Stimulated activated CD4-positive, alpha-beta T cell treated with anti-CD3 and anti-CD28 coated beads, TNF-alpha, amount 100 ng/mL, for 48 hours (primary cell): Measurements from ENCODE around the gene RITA1.
"Not testable (repeated sequence)": the region's sequence is repeated elsewhere in the genome, so short reads cannot be mapped to it uniquely, and the experiment has no call there.

Experiments
- DNase-seq, 3 donors: peaks; one replicate each; pipeline ENCODE4 v3.0.0-alpha.2; 2020; ENCODE audit warnings: low read depth in 3 of 3

Gene RITA1, protein sequence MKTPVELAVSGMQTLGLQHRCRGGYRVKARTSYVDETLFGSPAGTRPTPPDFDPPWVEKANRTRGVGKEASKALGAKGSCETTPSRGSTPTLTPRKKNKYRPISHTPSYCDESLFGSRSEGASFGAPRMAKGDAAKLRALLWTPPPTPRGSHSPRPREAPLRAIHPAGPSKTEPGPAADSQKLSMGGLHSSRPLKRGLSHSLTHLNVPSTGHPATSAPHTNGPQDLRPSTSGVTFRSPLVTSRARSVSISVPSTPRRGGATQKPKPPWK

GRCh38 chr12:113185180-113186032 lies at the start of gene RITA1, which contains the start of gene DDX54:
RITA1 (plus strand) TSS chr12:113185721; CDS start chr12:113186747, 1,026 bp downstream.
DDX54 (minus strand) TSS chr12:113185478; CDS start chr12:113185451, 27 bp downstream.
- peak; percentile 62 to 74 (median 67) for DNase-seq

- peak; percentile 36 to 76 (median 66) for DNase-seq
Measured at GRCh38 chr12:113136128-113136989, 49.2 kb upstream of the RITA1 start.

- no peak for DNase-seq
Measured at GRCh38 chr12:113136990-113137511, 48.5 kb upstream of the RITA1 start.

DNA sequence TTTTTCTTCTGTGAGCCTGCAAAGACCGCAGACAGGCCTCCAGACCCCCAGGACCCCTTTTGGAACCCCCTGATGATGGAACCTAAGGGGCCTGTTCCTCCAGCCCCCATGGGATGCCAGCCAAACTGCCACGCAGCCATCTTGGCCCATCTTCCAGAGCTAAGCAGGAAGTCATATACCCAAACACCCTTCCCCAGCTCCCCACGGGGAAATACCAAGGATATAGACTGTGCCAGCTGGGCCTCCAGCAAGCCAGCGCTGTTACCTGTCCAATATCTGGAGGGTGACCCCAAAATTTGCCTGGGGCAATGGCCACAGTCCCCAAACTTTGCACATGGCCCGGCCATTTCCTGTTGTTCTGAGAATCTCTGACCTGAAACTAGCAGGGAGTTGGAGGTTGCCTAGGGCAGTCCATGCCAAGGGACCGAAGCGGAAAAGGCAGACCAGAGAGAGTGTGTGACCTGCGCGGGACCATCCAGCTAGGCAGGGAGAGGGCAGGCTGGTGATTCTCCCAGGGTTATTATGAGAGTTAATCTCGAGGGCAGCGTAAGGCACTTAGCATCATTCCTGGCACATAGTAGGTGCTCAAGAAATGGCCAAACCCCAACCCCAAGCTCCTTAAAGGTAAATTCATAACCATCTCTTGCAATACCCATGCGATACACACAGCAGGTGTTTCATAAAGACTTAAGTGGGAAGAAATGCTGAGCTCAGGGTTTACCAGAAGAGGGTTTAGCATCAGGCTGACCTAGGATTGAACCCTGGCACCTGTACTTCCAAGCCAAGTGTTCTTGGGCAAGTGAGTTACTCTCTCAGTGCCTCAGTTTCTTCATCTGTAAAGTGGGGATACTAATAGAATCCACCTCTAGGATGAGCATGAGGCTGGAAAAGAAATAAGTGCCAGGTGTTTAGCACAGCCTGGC lies 47.4 kb upstream of the RITA1 start:
- no peak for DNase-seq

- DNase-seq, result no peak
Measured at GRCh38 chr12:113138826-113139225, 46.7 kb upstream of the RITA1 start.

DNA sequence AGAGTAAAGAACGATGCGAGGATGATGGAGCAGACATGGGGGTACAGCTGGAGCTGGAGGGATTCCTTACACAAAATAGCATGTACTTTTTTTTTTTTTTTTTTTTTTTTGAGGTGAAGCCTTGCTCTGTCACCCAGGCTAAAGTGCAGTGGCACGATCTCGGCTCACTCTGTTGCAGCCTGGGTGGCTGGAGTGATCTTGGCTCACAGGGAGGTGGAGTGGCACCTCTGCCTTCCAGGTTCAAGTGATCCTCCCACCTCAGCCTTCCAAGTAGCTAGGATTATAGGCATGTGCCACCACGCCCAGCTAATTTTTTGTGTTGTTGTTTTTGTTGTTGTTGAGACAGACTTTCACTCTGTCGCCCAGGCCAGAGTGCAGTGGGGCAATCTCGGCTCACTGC lies 44.8 kb upstream of the RITA1 start:
- no peak for DNase-seq

- not testable (repeated sequence) for DNase-seq
Measured at GRCh38 chr12:113141716-113142115, 43.8 kb upstream of the RITA1 start.

DNA sequence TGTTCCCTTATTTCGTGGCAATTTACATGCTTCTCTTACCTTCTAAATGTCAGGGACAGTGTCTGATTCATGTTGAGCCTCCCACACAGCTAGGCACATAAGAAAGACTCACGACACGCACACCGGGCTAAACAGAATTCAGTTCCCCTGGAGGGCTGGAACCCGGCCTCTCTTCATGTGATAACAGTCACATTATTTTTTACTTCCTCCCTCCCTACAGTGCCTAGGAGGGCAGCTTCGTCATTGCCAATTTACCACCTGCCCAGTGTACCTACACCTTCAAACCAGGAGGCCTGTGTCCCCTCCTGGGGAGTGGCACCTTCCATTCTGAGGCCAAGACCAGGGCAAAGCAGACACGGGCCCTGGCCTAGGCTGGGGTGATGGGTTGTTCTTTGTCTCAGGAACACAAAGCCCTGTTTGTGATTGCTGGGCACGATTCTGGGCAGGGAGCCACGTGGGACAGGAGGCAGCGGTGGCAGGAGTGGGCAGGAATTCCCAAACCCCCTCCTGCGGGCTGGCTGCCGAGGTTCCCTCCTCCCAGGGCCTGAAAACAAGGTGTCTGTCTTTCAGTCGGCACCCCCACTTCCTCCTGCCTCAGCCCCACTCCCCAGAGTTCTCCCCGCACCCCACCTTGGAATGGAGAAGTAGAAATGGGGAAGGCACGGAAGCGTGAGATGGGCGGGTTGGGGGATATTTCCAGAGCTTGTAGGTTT lies 43.2 kb upstream of the RITA1 start:
- DNase-seq, result peak in 2 of 3 donors; percentile 21 to 33

- no peak for DNase-seq
Measured at GRCh38 chr12:113142886-113143332, 42.6 kb upstream of the RITA1 start.

GRCh38 chr12:113143959-113144358 lies 41.6 kb upstream of the RITA1 start:
- no peak for DNase-seq

DNA sequence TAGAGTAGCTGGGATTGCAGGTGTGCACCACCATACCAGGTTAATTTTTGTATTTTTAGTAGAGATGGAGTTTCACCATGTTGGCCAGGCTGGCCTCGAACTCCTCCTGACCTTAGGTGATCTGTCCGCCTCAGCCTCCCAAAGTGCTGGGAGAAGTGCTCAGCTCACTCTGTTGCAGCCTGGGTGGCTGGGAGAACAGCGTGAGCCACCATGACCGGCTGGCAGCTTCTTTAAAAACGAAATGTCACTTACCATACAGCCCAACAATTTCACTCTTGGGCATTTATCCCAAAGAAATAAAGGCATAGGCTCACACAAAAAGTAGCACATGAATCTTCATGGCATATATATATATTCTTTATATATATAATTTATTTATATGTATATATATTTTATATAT lies 40.7 kb upstream of the RITA1 start:
- DNase-seq, result no peak

- DNase-seq, result no peak
Measured at GRCh38 chr12:113145720-113146551, 39.6 kb upstream of the RITA1 start.

GRCh38 chr12:113146999-113147398 lies 38.5 kb upstream of the RITA1 start:
- no peak for DNase-seq

GRCh38 chr12:113149361-113150150 lies 36.0 kb upstream of the RITA1 start, which contains the start of gene CFAP73:
CFAP73 (plus strand) TSS chr12:113149724; CDS start chr12:113149858, 134 bp downstream.
- no peak for DNase-seq

- no peak for DNase-seq
Measured at GRCh38 chr12:113151655-113152054, 33.9 kb upstream of the RITA1 start.

DNA sequence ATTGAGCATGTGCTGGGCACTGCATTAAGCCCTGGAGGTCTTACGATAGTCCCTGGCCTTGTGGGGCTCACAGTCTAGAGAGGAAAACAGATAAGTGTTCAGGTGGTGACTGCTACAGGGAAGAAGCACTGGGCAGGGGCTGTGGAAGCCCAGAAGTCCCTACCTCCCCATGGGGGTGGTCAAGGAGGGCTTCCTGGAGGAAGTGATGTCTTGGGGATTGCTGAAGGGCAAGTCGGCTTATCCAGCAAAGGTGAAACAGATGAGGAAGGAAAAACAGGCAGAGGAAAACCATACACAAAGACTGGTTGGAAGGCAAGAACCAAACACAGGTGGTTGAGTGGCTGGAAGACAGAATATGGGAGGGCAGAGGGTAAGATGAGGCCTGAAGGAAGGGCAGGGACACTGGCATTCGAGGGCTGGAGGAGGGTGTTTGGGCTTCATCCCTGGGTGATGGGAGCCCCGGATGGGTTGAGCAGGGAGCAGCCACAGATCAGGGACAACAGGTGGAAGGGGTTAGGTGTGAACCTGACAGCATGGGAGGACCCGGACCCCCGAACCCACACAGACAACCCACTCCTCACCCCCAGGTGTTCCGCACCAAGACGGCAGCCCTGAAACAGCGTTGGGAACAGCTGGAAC lies 33.2 kb upstream of the RITA1 start:
- DNase-seq, result no peak
